GM21360 (cell line): ENCODE measurements around the gene ANKRD34B.

ENCODE experiments used
- ATAC-seq: cut with Tn5 transposase; IDR thresholded peaks from one replicate; pipeline ENCODE4 v1.9.1; 2021; ENCODE audit warnings: mild to moderate bottlenecking, moderate library complexity; ENCODE audit not compliant: unreplicated experiment

The ANKRD34B gene

DNA sequence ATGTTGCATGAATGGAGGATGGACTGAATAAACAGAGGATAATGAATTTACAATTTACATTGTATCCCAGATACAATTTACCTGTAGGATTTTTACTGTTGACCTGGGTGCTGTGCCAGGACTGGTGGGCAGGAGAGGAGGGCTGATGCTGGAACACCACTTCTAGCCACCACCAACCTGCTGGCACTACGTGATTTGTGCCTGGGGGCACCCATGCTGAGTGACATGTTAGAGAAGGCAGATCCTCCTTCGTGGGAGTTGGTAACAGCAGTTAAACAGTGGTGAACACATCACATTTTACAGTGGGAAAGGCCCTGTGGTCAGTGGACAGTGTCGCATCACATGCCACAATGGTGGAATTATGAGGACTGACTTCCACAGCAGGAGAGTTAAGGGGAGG lies 3.0 kb upstream of the ANKRD34B start:
- no peak for ATAC-seq

- no peak for ATAC-seq
Observed at GRCh38 chr5:80569086-80569960, 757 bp downstream of the ANKRD34B start.

DNA sequence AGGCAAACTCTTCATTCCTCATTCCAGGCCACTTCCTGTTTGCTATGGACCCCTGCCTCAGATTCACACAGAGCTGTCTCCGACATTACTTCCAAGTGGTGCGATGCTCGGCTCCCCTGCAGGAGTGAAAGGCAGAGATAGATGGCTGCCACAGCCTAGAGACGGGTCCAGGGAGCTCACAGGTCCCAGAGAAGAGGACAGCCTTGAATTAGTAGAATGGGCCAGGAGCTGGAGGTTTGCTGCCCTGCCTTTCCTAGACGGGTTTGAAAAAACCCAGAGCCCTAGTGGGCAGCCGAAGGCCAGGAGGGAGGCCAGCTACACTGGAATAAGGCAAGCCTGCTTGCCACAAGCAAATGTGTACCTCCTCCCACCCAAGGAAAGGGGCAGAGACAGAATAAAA lies 1.8 kb downstream of the ANKRD34B start:
- no peak for ATAC-seq

DNA sequence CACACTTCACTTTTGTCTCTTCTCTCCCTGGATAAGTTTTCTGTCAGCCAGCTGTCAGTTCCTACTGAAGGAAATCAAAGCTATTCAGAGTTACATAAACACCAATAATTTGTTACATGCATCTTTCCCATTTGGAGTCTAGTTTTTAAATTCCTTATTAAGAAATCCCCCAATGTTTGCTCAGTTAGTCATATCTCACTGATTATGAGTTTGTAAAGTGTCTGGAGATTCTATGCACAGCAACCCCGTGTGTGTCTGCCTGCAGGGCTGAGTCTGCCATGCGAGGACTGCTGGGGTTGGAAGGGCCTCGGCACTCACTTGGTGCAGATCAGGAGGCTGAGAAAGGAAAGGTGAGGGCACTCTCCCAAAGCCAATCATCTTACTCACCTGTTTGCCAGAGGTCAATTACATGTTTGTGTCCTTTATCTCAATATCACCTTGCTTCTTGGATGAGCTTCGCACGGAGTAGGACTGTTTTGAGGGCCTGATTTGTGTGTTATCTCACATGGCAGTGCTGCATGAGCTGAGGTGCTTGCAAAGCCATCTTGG lies 3.3 kb downstream of the ANKRD34B start:
- no peak for ATAC-seq

GRCh38 chr5:80565330-80565729 lies 4.8 kb downstream of the ANKRD34B start:
- no peak for ATAC-seq

DNA sequence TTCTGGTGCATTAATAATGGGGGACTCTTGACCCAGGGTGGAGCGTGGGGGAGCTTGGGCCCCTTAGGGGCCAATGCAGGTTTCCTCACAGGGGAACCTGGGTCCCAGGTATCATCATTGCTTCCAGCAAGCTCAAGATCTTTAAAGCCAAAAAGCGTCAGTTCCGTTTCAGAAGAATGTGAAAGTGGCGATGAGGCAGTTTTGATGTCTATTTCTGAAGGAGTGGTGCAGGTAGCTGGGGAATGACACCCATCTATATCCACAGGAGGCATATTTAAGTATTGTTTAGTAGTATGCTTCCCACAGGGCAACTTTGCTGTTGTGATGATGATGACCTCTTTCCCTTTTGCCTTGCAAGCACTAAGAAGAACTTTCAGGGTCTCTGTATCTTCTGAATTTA lies 10.8 kb downstream of the ANKRD34B start:
- ATAC-seq: no peak

DNA sequence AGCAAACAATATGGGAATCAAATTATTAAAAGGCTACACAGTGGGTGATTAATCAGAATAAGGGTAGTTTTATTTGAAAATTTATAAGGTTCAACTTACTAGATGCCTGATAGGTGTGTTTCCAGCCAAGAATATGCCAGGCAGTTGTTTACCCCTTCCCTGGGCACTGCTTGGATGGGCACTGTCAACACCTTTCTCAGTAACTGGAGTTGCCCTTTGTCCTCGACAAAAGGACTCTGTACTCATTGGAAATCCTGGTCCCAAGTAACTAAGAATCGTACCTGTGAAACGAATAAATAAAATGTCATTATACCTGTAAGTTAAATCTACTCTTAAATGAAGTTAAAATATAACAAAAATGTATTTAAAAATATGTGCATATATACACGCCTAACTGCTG lies 15.0 kb downstream of the ANKRD34B start:
- ATAC-seq: no peak

DNA sequence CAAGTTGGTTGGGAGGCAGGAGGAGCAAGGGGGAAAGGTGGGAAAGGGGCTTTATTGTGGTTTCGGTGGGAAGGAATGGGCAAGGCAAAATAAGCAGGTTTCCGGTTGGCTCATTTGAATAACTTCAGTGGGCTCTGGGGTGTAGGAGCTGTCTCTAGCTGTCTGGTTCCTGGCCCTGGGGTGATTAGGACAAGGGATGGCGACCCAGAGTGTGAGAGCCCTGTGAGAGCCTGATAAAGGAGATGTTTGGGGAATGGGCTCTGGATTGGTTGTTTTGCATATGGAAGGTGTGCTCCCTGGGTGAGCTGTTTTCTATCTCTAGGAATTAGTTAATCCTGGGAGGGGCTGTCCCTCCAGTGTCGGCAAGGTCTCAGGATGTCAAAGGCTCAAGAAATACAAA lies 15.4 kb downstream of the ANKRD34B start:
- no peak for ATAC-seq

DNA sequence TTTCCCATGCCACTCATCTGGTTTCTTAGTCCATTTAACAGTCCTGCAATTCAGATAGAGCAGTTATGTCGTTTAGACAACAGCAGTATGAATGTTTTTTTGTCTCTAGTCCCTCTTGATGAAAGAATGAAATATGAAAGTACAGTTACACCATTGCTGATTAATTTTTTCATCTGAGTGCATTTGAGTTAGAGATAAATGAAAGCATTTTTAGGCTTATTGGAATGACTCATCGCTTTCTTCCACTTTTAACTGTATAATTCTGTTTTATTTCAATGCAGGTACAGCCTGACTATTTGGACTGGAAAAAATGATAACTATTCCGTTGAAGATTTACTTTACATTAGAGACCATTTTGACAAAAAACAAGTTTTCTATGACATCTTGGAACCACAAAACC lies 28.7 kb downstream of the ANKRD34B start:
- no peak for ATAC-seq

DNA sequence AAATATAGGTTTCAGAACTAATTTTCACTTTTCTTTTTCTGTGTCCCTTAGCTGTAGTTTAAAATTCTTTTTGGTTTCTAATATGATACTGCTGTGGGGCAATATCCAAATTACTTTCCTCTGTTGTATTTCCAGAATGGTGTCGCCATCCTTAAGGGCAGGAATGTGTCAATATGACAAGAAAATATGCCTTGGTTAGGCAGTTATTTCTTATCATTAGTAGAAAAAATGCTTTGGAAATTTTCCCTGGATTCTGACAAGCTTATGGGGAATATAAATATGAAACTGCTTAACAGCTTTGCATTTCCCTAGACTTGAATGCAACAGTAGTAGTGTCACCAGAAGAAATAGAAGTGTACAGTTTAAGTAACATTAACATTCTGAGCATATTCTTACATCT lies 29.4 kb downstream of the ANKRD34B start:
- no peak for ATAC-seq

DNA sequence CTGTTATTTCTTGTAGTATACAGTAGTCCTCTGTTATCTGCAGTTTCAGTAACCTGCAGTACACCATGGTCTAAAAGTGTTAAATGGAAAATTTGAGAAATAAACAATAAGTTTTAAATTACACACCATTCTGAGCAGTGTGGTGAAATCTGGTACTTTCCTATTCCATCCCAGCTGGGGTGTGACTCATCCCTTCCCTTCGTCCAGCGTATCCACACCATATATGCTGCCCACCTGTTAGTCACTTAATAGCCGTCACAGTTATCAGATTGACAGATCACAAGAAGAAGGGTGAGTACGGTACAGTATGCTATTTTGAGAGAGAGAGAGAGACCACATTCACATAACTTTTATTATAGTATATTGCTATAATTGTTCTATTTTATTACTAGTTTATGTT lies 53.3 kb downstream of the ANKRD34B start:
- no peak for ATAC-seq

- ATAC-seq: no peak
Observed at GRCh38 chr5:80509362-80509761, 60.7 kb downstream of the ANKRD34B start.

GRCh38 chr5:80508844-80509243 lies 61.2 kb downstream of the ANKRD34B start:
- no peak for ATAC-seq

DNA sequence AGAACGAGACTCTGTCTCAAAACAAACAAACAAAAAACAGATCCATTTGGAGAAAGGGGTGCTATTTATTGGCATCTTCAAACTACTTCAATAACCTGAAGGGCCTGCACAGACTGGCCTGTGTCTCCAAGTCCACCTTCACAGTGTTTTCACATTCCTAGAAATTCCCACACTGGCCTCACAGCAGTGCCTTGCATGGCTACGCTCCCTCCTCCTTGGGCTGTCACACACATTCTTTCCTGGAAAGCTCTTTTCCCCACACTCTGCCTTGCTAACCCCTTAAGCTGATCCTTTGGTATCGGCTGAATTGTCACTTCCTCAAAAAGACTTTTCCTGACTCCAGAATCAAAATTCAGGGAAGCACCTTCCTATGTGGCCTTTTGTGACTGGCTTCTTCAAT lies 62.4 kb downstream of the ANKRD34B start:
- no peak for ATAC-seq
